Calu3 (cell line): Measurements from ENCODE around the gene PARN. TPM values are rescaled to one million over a fixed set of nuclear protein-coding genes. Genes with fewer than 3 reads are reported as not detected.
A peak's percentile ranks its signal among the peaks of the same experiment; 100 is the strongest.
"Not testable (repeated sequence)": the region's sequence is repeated elsewhere in the genome, so short reads cannot be mapped to it uniquely, and the experiment has no call there.

Source experiments
- BruUV-seq: library from RNA; stranded (reverse); fragments of 400-500 nt; replicated peaks from 2 replicates; lab custom pipeline; 2021; lab: Mats Ljungman, UMichigan
- CTCF ChIA-PET: fragments of 300-600 bp; sonication (Branson Sonifier 250); formaldehyde crosslinking; loops from one replicate; lab custom pipeline; 2022; ENCODE audit warnings: antibody characterized with exemption; lab: Charles Lee
- DNase-seq: peaks from one replicate; pipeline ENCODE4 v3.0.0; 2022
- H3K27ac Mint-ChIP-seq: one replicate; pipeline ENCODE4 v1.8.0; 2022; ENCODE audit warnings: mixed read lengths; ENCODE audit not compliant: unreplicated experiment
- H3K27me3 Mint-ChIP-seq: one replicate; pipeline ENCODE4 v1.8.0; 2022; ENCODE audit warnings: mixed read lengths; ENCODE audit not compliant: unreplicated experiment
- H3K36me3 Mint-ChIP-seq: one replicate; pipeline ENCODE4 v1.8.0; 2022; ENCODE audit warnings: mild to moderate bottlenecking, moderate library complexity, mixed read lengths; ENCODE audit not compliant: insufficient read depth, unreplicated experiment
- H3K4me1 Mint-ChIP-seq: one replicate; pipeline ENCODE4 v1.8.0; 2022; ENCODE audit warnings: mild to moderate bottlenecking, low read depth, mixed read lengths; ENCODE audit not compliant: unreplicated experiment
- H3K4me3 Mint-ChIP-seq: one replicate; pipeline ENCODE4 v1.8.0; 2022; ENCODE audit warnings: mild to moderate bottlenecking, low read depth, moderate library complexity, mixed read lengths; ENCODE audit not compliant: unreplicated experiment
- H3K9me3 Mint-ChIP-seq: one replicate; pipeline ENCODE4 v1.8.0; 2022; ENCODE audit warnings: low read depth, mixed read lengths; ENCODE audit not compliant: unreplicated experiment
- intact Hi-C: fragments of 100-400 bp; cut with micrococcal nuclease; formaldehyde crosslinking; loops from one replicate; pipeline ENCODE4 v1.10.0; 2022; ENCODE audit not compliant: unreplicated experiment
- total RNA-seq: library from RNA; stranded (reverse); gene quantifications from 2 replicates; pipeline ENCODE4 v1.2.3, GENCODE V29; 2022
- TF ChIP-seq, protein P1 (sequence below): fragments of 200-600 bp; IDR thresholded peaks from one replicate; pipeline ENCODE4 v1.8.0; 2022; ENCODE audit warnings: antibody characterized with exemption; ENCODE audit not compliant: unreplicated experiment

Gene PARN
- total RNA-seq, 1 experiment from 2014 or later: 59.1 TPM

DNA sequence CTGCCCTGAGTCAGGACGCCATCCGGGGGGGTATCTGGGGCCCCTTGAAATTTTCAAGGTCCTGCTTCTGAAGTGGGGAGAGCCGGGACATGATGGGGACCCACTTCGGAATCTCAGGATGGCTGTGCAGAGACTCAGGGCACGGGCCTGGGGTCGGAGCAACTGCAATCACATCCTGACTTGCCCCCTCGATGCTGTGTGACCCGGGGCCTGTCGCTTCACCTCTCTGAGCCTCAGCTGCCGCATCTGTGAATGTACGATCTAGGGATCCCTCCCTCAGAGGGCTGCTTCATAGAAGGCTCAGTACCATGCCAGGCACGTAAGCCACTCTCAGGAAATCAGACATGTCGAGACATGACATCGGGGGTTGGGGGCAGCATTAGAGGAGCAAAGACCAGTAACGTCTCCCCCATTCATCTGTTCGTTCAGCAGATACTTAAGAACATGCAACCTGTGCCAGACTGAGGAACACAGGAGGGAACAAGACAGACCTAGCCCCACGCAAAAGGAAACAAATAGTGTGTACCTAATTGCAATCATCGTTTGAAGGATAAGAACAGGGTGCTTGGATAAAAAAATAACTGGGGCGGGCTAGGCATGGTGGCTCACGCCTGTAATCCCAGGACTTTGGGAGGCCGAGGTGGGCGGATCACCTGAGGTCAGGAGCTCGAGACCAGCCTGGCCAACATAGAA, 229.6 kb downstream of the PARN start:
- Mint-ChIP-seq H3K9me3 (no peaks in the 10 kb centered on the region), H3K27me3 (no peaks in the 10 kb centered on the region), H3K4me3 (no peak overlapping the region), H3K36me3 (peaks cover 18% of the 10 kb centered on the region), H3K27ac (peak overlapping the region; percentile 87), H3K4me1 (peaks cover 30% of the 10 kb centered on the region)
- TF ChIP-seq, protein P1, sequence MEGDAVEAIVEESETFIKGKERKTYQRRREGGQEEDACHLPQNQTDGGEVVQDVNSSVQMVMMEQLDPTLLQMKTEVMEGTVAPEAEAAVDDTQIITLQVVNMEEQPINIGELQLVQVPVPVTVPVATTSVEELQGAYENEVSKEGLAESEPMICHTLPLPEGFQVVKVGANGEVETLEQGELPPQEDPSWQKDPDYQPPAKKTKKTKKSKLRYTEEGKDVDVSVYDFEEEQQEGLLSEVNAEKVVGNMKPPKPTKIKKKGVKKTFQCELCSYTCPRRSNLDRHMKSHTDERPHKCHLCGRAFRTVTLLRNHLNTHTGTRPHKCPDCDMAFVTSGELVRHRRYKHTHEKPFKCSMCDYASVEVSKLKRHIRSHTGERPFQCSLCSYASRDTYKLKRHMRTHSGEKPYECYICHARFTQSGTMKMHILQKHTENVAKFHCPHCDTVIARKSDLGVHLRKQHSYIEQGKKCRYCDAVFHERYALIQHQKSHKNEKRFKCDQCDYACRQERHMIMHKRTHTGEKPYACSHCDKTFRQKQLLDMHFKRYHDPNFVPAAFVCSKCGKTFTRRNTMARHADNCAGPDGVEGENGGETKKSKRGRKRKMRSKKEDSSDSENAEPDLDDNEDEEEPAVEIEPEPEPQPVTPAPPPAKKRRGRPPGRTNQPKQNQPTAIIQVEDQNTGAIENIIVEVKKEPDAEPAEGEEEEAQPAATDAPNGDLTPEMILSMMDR: no peak
- CTCF ChIA-PET: no interaction called here
- BruUV-seq: no TSS peak
- DNase-seq: no peak
- intact Hi-C loops: no loop called here

DNA sequence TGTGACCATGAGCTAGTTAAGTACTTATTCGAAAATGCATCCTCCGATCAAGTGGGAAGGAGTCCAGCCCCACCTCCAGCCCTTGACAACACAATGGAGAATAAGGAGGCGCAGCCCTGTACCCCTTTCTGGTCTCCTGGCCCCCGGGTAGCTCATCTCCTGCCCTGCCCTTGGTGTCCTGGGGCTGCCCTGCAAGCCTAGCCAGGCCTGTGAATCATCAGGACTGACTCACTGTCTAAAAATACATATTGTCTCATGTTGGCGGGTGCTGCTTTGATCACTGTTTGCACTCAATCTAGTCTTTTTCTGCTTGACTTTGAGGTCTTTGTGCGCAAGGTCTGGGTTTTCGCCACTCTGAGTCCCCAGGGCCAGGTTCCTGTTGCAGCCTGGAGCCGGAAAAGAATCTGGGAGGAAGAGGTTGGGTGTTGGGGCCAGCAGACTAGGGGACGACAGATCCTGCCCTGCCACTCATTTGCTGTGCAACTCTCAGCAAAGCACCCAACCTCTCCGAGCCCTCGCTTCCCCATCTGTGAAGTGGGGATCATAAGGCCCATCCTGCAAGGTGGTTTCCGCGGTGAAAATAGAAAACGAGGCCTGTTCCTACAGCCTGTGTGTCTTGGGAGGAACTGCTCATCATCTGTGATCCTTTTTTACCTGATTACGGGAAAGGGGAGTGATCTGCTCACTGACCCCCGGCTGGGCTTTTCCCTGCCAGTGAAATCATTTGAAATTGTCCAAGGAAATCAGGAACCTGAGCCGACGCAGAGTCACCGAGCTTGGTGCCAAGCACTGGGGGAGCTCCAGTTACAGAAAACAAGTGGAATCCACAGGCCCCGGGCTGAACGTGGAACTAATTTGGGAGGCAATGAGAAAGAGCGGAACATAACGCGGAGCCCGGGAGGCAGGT, 230.4 kb downstream of the PARN start:
- DNase-seq: peak; percentile 73
- peaks cover 18% of the 10 kb centered on the region for H3K36me3 Mint-ChIP-seq
- intact Hi-C loops: loop anchor here (5.0 to 10.0 kb wide), 2 partner anchors 88 to 125 kb away; no protein-coding TSS in a partner anchor
- H3K4me1 Mint-ChIP-seq: peaks cover 30% of the 10 kb centered on the region
- H3K27me3 Mint-ChIP-seq: no peaks in the 10 kb centered on the region
- CTCF ChIA-PET: interaction anchor here (0.9 kb wide), 1 partner anchor 87 kb away, joined by 4 read pairs; no protein-coding TSS in a partner anchor
- no peaks in the 10 kb centered on the region for H3K9me3 Mint-ChIP-seq
- peak overlapping the region; percentile 31 for H3K4me3 Mint-ChIP-seq
- TF ChIP-seq, protein P1: no peak
- peak overlapping the region; percentile 87 for H3K27ac Mint-ChIP-seq
- BruUV-seq: TSS peak; percentile 89

DNA sequence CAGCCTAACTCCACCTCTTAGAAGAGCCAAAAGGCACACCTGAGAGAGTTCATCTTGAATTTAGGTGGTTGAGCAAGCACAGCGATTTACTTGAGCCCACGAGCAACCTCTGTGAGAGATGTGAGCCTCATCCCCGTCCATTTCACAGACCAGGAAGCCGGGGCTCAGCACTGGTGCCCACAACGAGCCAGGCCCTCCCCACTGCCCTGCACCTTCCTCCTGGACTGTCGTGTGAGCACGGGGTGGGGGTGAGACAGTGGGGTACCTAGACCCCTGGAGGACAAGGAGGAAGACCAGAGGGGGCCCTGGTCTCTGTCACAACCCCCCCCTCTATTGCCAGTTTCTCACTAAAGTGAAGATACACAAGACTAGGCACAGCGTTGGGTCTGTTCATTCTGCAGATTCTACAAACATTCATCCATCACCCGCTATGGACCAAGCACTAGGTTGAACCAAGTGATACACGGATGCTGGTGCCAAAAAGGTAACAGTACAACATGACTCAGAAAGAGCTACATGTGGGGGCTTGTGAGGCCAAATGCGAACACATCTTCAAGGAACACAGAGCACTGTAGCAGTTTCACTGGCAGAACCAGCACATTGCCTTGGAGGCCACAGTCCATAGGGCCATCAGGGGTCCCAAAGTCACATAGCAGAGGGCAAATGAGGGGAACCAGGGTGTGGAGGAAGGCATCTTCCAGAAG, 231.9 kb downstream of the PARN start:
- CTCF ChIA-PET: no interaction called here
- no peaks in the 10 kb centered on the region for H3K9me3 Mint-ChIP-seq
- intact Hi-C loops: loop anchor here (5.0 to 10.0 kb wide), 2 partner anchors 89 to 127 kb away; no protein-coding TSS in a partner anchor
- no TSS peak for BruUV-seq
- DNase-seq: no peak
- H3K36me3 Mint-ChIP-seq: peaks cover 18% of the 10 kb centered on the region
- no peak overlapping the region for H3K27ac Mint-ChIP-seq
- H3K4me3 Mint-ChIP-seq: no peak overlapping the region
- TF ChIP-seq, protein P1: no peak
- H3K27me3 Mint-ChIP-seq: no peaks in the 10 kb centered on the region
- peaks cover 30% of the 10 kb centered on the region for H3K4me1 Mint-ChIP-seq

DNA sequence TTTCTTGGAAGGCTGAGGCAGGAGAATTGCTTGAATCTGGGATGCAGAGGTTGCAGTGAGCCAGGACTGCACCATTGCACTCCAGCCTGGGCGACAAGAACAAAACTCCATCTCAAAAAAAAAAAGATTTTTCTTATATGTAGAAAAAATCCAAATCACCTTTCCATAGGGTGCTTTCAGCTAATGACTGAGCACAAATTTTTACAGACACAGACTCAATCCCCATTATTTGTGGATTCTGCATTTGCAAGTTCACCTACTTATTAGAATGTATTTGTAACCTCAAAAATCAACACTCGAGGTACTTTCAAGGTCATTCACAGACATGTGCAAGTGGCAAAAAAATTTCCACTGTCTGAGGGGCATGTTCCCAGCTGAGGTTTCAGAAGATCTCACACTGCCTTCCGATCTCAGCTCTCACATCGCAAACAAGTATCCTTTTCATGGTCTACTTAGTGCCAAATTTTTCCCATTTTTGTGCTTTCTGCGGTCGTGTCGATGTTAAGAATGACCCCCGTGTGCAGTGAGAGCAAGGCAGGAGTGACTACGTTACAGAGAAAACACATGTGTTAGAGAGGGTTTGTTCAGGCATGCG, 234.3 kb downstream of the PARN start:
- intact Hi-C loops: loop anchor here (5.0 to 10.0 kb wide), 2 partner anchors 91 to 129 kb away; no protein-coding TSS in a partner anchor
- BruUV-seq, CTCF ChIA-PET, H3K9me3 Mint-ChIP-seq, H3K4me3 Mint-ChIP-seq, DNase-seq, H3K27ac Mint-ChIP-seq, H3K27me3 Mint-ChIP-seq: not testable (repeated sequence)
- H3K36me3 Mint-ChIP-seq: peaks cover 18% of the 10 kb centered on the region
- H3K4me1 Mint-ChIP-seq: peaks cover 28% of the 10 kb centered on the region
